NOMO-1 (cell line): ENCODE measurements around the gene FCF1.

Source experiments
- DNase-seq, 2 experiments: peaks; one replicate each; lab custom pipeline; 2025; ENCODE audit not compliant: unreplicated experiment in 2 of 2; lab: John Stamatoyannopoulos, UW

The FCF1 gene

DNA sequence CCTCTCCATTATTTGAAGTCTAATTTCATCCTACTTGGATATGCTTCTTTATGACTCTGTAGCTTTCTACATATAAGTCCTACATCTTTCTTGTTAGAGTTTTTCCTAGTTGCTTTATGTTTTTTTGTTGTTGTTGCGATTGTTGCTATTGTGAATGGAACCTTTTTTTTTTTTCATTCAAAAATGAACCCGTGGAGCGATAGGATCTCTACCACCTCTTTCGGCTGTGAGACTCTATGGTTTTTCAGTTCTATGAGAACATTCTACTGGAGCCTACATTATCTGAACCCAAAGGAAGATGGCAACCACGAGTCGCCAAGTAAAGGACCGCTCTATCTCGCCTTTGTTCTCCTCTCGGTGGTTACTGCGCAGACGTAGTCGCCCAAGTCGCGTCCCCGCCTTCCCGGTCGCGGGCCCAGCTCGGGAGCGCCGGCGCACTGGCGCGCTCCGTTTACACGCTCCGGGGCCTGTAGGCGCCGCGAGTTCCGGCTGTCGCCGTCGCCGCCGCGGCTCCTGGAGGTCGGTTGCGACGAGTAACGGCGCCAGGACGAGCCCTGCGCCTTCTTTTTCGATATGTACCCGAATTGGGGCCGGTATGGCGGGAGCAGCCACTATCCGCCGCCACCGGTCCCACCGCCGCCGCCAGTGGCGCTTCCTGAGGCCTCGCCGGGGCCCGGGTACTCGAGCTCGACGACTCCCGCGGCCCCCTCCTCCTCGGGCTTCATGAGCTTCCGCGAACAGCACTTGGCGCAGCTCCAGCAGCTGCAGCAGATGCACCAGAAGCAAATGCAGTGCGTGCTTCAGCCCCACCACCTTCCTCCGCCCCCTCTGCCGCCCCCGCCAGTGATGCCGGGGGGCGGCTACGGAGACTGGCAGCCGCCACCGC, 50.2 kb downstream of the FCF1 start, which contains the start of gene YLPM1:
Gene YLPM1, plus strand, starts transcription at position 400 of the 886 bp plus-strand sequence. Its CDS starts 174 bp downstream, at position 574.
- peak; percentile 94 to 97 for DNase-seq

DNA sequence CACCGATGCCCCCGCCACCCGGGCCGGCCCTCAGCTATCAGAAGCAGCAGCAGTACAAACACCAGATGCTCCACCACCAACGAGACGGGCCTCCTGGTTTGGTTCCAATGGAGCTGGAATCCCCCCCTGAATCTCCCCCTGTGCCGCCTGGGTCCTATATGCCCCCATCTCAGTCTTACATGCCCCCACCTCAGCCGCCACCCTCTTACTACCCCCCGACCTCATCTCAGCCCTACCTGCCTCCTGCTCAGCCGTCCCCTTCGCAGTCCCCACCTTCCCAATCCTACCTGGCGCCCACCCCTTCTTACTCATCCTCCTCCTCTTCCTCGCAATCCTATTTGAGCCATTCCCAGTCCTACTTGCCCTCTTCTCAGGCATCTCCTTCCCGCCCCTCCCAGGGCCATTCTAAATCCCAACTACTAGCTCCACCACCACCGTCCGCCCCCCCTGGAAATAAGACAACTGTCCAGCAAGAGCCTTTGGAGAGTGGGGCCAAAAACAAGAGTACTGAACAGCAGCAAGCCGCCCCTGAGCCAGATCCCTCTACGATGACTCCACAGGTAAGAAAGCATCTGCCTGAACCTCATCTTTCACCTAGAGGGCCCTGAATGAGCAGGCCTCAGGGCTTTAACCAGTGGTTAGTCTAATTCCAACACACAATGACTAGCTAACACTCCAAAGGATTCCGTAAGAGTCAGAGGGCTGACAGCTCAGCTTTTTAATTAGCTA, 51.0 kb downstream of the FCF1 start:
- DNase-seq = no peak

DNA sequence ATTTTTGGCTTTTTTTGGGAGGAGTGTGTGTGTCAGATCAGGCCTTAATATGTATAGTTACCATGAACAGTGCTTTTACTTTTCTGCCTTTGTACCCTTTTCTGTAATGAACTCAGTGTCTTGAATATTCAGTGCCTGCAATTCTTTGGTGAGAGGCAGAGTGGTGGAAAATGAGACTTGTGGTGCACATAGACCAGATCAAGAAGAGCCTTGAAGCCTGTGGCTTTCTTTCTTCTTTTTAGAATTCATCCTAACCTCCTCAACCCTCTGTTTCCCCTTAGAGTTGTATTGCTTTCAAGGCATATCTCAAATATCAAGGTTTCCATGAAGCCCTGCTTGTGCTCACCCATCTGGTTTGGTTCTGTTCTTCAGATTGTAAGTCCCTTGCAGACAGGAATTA, 52.8 kb downstream of the FCF1 start:
- DNase-seq = no peak

DNA sequence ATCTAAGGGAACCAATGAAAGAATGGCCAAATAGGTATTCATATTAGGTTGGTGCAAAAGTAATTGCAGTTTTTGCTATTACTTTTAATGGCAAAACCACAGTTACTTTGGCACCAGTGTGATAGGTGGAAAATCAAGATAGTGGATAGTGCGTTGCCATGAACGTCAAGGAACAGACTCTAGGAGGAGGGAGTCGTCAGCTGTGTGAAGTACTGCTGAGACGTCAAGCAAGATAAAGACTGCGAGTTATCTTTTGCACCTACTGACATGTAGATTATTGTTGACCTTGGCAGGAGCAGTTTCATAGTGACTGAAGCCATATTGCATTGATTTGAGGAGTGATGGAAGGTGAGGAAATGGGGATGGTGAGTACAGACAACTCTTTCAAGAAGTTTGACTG, 58.5 kb downstream of the FCF1 start:
- no peak for DNase-seq

DNA sequence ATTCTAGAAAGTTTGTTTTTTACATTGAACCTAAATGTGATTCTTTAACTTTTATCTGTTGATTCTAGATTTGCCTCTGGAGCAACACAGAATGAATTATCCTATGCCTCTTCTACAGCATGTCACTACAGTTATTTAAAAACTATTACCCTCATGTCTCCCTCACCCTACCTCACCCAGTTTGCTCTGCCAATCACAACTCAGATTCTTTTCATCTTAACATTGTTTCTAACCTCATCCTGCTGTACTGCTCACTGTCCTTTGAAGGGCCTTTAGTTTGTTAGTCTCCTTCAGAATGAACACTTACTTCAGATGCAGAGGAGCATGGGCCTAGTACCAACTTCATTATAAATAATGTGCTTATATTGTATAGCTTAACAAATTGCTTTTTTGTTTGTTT, 71.7 kb downstream of the FCF1 start:
- no peak for DNase-seq

DNA sequence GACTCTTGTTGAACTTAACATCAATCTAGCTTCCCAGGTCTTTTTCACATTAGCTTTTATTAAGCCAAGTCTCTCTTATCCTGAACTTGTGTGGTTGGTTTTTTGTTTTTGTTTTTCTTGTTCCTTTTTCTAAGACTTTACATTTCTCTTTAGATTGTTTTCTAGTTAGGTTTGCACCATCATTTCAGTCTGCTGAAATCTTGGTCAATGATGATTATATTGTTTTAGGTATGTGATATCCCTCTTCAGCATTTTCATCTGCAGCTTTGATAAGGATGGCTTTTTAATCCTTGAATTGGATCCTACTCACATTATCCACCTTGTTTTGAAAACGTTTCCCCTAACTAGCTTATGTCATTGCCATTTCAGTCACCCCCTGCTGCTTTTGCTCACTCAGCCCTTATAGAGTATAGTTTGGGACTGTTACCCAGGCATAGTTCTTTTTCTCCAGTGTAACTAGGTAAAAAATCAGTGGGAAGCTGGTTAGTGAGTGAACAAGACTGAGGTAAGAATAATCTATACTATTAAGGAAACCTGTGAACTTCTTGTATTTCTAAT, 72.2 kb downstream of the FCF1 start:
- no peak for DNase-seq

DNA sequence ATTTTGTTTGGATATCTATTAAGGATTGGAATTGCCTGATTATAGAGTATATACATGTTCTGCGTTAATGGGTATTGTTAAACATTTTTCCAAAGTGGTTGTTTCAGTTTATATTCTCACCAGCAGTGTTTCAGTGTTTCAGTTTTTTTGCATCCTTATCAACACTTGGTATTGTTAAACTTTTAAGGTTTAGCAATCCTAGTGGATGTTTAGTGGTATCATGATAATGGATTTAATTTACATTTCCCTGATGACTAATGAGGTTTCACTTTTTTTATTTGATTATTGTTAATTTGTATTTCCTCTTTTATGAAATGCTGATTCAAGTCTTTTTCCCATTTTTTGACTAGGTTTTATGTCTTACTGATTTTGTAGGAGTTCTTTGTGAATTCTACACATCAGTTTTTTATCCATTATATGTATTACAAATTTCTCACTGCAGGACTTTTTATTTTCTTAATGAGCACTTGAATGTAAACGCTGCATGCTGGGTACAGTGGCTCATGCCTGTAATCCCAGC, 73.9 kb downstream of the FCF1 start:
- DNase-seq = no peak
